Spleen (tissue), 11 donors: ENCODE measurements around the gene COPS8. TPM values are rescaled to one million over a fixed set of nuclear protein-coding genes. Genes with fewer than 3 reads are reported as not detected.

ENCODE experiments used
- DNase-seq: peaks from one replicate; pipeline ENCODE4 v3.0.0-alpha.2; 2020
- H3K27ac ChIP-seq, 8 donors: fragments of 200-600 bp; sonication (generic) in 7 of 8; 1 replicate in 4 of 8; 2 replicates in 4 of 8; pipeline versions ENCODE4 v1.5.0 to v1.8.0; 2016 to 2021; ENCODE audit warnings: inconsistent platforms in 4 of 8, mild to moderate bottlenecking in 4 of 8, moderate library complexity in 1 of 8
- H3K27me3 ChIP-seq, 7 donors: fragments of 200-600 bp; sonication (generic) in 6 of 7; replicated peaks in 1 of 7; 1 replicate in 4 of 7; 2 replicates in 3 of 7; pipeline versions ENCODE4 v1.5.0 to v1.8.0; 2016 to 2021; ENCODE audit warnings: inconsistent platforms in 3 of 7, mild to moderate bottlenecking in 1 of 7
- H3K36me3 ChIP-seq, 6 donors: fragments of 200-600 bp; sonication (generic) in 5 of 6; 1 replicate in 4 of 6; 2 replicates in 2 of 6; pipeline versions ENCODE4 v1.5.0 to v1.8.0; 2016 to 2021; ENCODE audit warnings: inconsistent platforms in 2 of 6
- H3K4me1 ChIP-seq, 6 donors: fragments of 200-600 bp; sonication (generic) in 5 of 6; 1 replicate in 3 of 6; 2 replicates in 3 of 6; pipeline versions ENCODE4 v1.5.0 to v1.8.0; 2016 to 2021; ENCODE audit warnings: inconsistent platforms in 3 of 6
- H3K4me3 ChIP-seq, 8 donors: fragments of 200-600 bp; sonication (generic) in 7 of 8; 1 replicate in 4 of 8; 2 replicates in 4 of 8; pipeline versions ENCODE4 v1.5.0 to v1.8.0; 2016 to 2021; ENCODE audit warnings: inconsistent platforms in 4 of 8, mild to moderate bottlenecking in 4 of 8, moderate library complexity in 2 of 8
- H3K9me3 ChIP-seq, 8 donors: fragments of 200-600 bp; sonication (generic) in 7 of 8; 1 replicate in 4 of 8; 2 replicates in 4 of 8; pipeline versions ENCODE4 v1.5.0 to v1.8.0; 2016 to 2021; ENCODE audit warnings: inconsistent platforms in 4 of 8
- POLR2A ChIP-seq, 3 donors: fragments of 450-650 bp; IDR thresholded peaks; one replicate each; pipeline ENCODE4 v1.5.1; 2017; ENCODE audit warnings: antibody characterized with exemption in 3 of 3, mild to moderate bottlenecking in 1 of 3
- POLR2AphosphoS5 ChIP-seq, 3 donors: sonication (generic); formaldehyde crosslinking; IDR thresholded peaks; one replicate each; pipeline ENCODE4 v1.5.1; 2017; ENCODE audit warnings: antibody characterized with exemption in 3 of 3
- WGBS, 5 donors: extraction: QIAGEN DNeasy Blood & Tissue Kit in 3 of 5; methylation state at CpG; one replicate each; pipeline versions ENCODE4 v1.1.5 to v1.1.7; 2013 to 2018; 5-methylcytosine and 5-hydroxymethylcytosine counted together
- intact Hi-C: fragments of 100-400 bp; cut with DNase I; formaldehyde crosslinking; loops from one replicate; pipeline ENCODE4 v1.15.0; 2023; ENCODE audit warnings: low total_unique reads
- polyA plus RNA-seq, 3 donors: library from polyadenylated mRNA; stranded (reverse); fragments of 200-250 nt; gene quantifications; one replicate each; pipeline ENCODE4 v1.2.1, GENCODE V29; 2013
- total RNA-seq, 7 donors: library from RNA; depleted of rRNA in 3 of 7; stranded (reverse); fragments of >200 nt in 3 of 7; fragmentation: NEBNext Ultra II Directional in 4 of 7; extraction: Animal tissue kit (Norgen Biotek cat#: 25700) in 4 of 7; gene quantifications; one replicate each; pipeline versions ENCODE4 v1.1.0 to v1.2.1, GENCODE V29; 2016 to 2021
- TF ChIP-seq, protein P1 (sequence below), 11 experiments: fragments of 200-600 bp in 7 of 11; fragments of 450-650 bp in 4 of 11; sonication (generic) in 4 of 11; IDR thresholded peaks in 8 of 11; conservative IDR thresholded peaks in 3 of 11; 1 replicate in 7 of 11; 2 replicates in 4 of 11; pipeline versions ENCODE4 v1.4.0 to v1.8.0; 2016 to 2021; ENCODE audit warnings: antibody characterized with exemption in 11 of 11, inconsistent platforms in 4 of 11, mild to moderate bottlenecking in 1 of 11
- donor health status: healthy with polysubstance abuse.
- donor health status: DM: no; HTN: no; CAD: no; lungs with moderate emphysema.
- donor health status: DM: no; HTN: no; CAD: no.
- donor health status: Bipolar disorder and iron deficiency.
- donor health status: healthy.
- donor health status: DM: no; HTN: no; CAD: no.
- donor health status: DM: yes; HTN: yes; CAD: no.

The COPS8 gene
- total and polyA plus RNA-seq, 10 donors, result 21.3 to 67.9 (median 31.5) TPM

GRCh38 chr2:237097911-237098702, 12.4 kb downstream of the COPS8 start:
- intact Hi-C loops, result no loop called here
- no peak for TF ChIP-seq POLR2A (IDR thresholded peaks at IDR 0.05)
- TF ChIP-seq POLR2AphosphoS5 (IDR thresholded peaks at IDR 0.05), result no peak
- TF ChIP-seq, protein P1, sequence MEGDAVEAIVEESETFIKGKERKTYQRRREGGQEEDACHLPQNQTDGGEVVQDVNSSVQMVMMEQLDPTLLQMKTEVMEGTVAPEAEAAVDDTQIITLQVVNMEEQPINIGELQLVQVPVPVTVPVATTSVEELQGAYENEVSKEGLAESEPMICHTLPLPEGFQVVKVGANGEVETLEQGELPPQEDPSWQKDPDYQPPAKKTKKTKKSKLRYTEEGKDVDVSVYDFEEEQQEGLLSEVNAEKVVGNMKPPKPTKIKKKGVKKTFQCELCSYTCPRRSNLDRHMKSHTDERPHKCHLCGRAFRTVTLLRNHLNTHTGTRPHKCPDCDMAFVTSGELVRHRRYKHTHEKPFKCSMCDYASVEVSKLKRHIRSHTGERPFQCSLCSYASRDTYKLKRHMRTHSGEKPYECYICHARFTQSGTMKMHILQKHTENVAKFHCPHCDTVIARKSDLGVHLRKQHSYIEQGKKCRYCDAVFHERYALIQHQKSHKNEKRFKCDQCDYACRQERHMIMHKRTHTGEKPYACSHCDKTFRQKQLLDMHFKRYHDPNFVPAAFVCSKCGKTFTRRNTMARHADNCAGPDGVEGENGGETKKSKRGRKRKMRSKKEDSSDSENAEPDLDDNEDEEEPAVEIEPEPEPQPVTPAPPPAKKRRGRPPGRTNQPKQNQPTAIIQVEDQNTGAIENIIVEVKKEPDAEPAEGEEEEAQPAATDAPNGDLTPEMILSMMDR (IDR thresholded peaks at IDR 0.05 in 8 of 11, conservative IDR thresholded peaks at IDR 0.05 in 3 of 11), result no peak
- 91 to 97% (median 95%) methylated on average over 4 of the region's 4 CpGs for WGBS, 5 donors
- Histone ChIP-seq H3K27ac (no peak overlapping the region), H3K4me1 (peaks cover 0 to 12% (median 0%) of the 10 kb centered on the region in 6 donors), H3K9me3 (no peaks in the 10 kb centered on the region), H3K27me3 (no peaks in the 10 kb centered on the region), H3K36me3 (peaks cover 3 to 100% (median 81%) of the 10 kb centered on the region in 6 donors), H3K4me3 (no peak overlapping the region)
- no peak for DNase-seq

- intact Hi-C loops, result no loop called here
- H3K27ac ChIP-seq, result no peak overlapping the region
- H3K9me3 ChIP-seq, result no peaks in the 10 kb centered on the region
- no peak overlapping the region for H3K4me3 ChIP-seq
- peaks cover 3 to 95% (median 67%) of the 10 kb centered on the region in 6 donors for H3K36me3 ChIP-seq
- WGBS, 5 donors, result 82 to 92% (median 86%) methylated on average over 3 of the region's 3 CpGs
- H3K27me3 ChIP-seq, result no peaks in the 10 kb centered on the region
- H3K4me1 ChIP-seq, result peaks cover 0 to 7% (median 0%) of the 10 kb centered on the region in 6 donors
- TF ChIP-seq, protein P1 (IDR thresholded peaks at IDR 0.05 in 8 of 11, conservative IDR thresholded peaks at IDR 0.05 in 3 of 11), result no peak
- TF ChIP-seq POLR2A (IDR thresholded peaks at IDR 0.05), result no peak
- no peak for DNase-seq
Observed at GRCh38 chr2:237099804-237100203, 14.1 kb downstream of the COPS8 start.

GRCh38 chr2:237101118-237101979, 15.7 kb downstream of the COPS8 start:
- peaks cover 3 to 80% (median 53%) of the 10 kb centered on the region in 6 donors for H3K36me3 ChIP-seq
- no peak for TF ChIP-seq POLR2A (IDR thresholded peaks at IDR 0.05)
- TF ChIP-seq, protein P1 (IDR thresholded peaks at IDR 0.05 in 8 of 11, conservative IDR thresholded peaks at IDR 0.05 in 3 of 11), result no peak
- no peak for TF ChIP-seq POLR2AphosphoS5 (IDR thresholded peaks at IDR 0.05)
- intact Hi-C loops, result no loop called here
- no peaks in the 10 kb centered on the region for H3K27me3 ChIP-seq
- DNase-seq, result no peak
- no peak overlapping the region for H3K4me3 ChIP-seq
- no peaks in the 10 kb centered on the region for H3K9me3 ChIP-seq
- H3K27ac ChIP-seq, result no peak overlapping the region
- H3K4me1 ChIP-seq, result no peaks in the 10 kb centered on the region
- WGBS, 5 donors, result 87 to 94% (median 93%) methylated on average over 6 of the region's 6 CpGs

GRCh38 chr2:237102428-237102827, 16.7 kb downstream of the COPS8 start:
- Histone ChIP-seq H3K4me3 (no peak overlapping the region), H3K27ac (no peak overlapping the region), H3K36me3 (peaks cover 3 to 69% (median 42%) of the 10 kb centered on the region in 6 donors), H3K4me1 (no peaks in the 10 kb centered on the region), H3K27me3 (no peaks in the 10 kb centered on the region), H3K9me3 (no peaks in the 10 kb centered on the region)
- no peak for DNase-seq
- intact Hi-C loops, result no loop called here
- no peak for TF ChIP-seq POLR2AphosphoS5 (IDR thresholded peaks at IDR 0.05)
- TF ChIP-seq, protein P1 (IDR thresholded peaks at IDR 0.05 in 8 of 11, conservative IDR thresholded peaks at IDR 0.05 in 3 of 11), result no peak
- TF ChIP-seq POLR2A (IDR thresholded peaks at IDR 0.05), result no peak
- 94 to 100% (median 98%) methylated on average over 3 of the region's 3 CpGs for WGBS, 5 donors
